ENCODE results near the gene SEPTIN5. TPM values are rescaled to one million over a fixed set of nuclear protein-coding genes. Genes with fewer than 3 reads are reported as not detected.

SEPTIN5 gene
- total and polyA plus RNA-seq, 9 of the 15 experiments (the other 6 are each of a cell fraction or from before 2014, with no cell fraction given), result 0.03 to 195 (median 119) TPM

DNA sequence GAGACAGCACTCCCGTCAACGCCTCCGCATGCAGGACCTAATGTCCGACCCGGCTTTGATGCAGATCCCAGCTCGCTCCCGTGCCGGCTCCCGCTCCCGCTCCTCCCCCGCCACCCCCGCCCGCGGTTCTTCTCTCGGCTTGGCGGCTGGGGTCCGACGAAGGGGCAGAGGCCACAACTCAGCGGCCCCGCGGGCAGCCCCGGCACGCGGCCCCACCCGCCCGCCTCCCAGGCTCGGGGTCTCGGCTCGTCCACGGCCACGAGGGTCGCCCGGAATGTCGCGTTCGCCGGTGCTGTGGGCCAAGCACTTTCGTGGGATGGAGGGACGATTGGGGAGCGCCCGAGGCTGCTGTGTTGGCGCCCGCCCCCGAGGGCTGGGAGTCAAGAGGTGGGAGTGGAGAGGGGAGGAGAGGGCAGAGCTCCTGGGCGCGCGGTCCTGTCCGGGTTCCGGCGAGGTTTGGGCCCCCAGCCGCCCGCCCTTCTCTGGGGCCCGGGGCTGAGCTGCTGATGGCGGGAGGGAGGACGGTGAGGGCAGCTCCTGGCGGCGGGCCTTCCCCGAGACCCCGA is 40.9 kb downstream of the SEPTIN5 start (continued):
- TF ChIP-seq, protein P1, sequence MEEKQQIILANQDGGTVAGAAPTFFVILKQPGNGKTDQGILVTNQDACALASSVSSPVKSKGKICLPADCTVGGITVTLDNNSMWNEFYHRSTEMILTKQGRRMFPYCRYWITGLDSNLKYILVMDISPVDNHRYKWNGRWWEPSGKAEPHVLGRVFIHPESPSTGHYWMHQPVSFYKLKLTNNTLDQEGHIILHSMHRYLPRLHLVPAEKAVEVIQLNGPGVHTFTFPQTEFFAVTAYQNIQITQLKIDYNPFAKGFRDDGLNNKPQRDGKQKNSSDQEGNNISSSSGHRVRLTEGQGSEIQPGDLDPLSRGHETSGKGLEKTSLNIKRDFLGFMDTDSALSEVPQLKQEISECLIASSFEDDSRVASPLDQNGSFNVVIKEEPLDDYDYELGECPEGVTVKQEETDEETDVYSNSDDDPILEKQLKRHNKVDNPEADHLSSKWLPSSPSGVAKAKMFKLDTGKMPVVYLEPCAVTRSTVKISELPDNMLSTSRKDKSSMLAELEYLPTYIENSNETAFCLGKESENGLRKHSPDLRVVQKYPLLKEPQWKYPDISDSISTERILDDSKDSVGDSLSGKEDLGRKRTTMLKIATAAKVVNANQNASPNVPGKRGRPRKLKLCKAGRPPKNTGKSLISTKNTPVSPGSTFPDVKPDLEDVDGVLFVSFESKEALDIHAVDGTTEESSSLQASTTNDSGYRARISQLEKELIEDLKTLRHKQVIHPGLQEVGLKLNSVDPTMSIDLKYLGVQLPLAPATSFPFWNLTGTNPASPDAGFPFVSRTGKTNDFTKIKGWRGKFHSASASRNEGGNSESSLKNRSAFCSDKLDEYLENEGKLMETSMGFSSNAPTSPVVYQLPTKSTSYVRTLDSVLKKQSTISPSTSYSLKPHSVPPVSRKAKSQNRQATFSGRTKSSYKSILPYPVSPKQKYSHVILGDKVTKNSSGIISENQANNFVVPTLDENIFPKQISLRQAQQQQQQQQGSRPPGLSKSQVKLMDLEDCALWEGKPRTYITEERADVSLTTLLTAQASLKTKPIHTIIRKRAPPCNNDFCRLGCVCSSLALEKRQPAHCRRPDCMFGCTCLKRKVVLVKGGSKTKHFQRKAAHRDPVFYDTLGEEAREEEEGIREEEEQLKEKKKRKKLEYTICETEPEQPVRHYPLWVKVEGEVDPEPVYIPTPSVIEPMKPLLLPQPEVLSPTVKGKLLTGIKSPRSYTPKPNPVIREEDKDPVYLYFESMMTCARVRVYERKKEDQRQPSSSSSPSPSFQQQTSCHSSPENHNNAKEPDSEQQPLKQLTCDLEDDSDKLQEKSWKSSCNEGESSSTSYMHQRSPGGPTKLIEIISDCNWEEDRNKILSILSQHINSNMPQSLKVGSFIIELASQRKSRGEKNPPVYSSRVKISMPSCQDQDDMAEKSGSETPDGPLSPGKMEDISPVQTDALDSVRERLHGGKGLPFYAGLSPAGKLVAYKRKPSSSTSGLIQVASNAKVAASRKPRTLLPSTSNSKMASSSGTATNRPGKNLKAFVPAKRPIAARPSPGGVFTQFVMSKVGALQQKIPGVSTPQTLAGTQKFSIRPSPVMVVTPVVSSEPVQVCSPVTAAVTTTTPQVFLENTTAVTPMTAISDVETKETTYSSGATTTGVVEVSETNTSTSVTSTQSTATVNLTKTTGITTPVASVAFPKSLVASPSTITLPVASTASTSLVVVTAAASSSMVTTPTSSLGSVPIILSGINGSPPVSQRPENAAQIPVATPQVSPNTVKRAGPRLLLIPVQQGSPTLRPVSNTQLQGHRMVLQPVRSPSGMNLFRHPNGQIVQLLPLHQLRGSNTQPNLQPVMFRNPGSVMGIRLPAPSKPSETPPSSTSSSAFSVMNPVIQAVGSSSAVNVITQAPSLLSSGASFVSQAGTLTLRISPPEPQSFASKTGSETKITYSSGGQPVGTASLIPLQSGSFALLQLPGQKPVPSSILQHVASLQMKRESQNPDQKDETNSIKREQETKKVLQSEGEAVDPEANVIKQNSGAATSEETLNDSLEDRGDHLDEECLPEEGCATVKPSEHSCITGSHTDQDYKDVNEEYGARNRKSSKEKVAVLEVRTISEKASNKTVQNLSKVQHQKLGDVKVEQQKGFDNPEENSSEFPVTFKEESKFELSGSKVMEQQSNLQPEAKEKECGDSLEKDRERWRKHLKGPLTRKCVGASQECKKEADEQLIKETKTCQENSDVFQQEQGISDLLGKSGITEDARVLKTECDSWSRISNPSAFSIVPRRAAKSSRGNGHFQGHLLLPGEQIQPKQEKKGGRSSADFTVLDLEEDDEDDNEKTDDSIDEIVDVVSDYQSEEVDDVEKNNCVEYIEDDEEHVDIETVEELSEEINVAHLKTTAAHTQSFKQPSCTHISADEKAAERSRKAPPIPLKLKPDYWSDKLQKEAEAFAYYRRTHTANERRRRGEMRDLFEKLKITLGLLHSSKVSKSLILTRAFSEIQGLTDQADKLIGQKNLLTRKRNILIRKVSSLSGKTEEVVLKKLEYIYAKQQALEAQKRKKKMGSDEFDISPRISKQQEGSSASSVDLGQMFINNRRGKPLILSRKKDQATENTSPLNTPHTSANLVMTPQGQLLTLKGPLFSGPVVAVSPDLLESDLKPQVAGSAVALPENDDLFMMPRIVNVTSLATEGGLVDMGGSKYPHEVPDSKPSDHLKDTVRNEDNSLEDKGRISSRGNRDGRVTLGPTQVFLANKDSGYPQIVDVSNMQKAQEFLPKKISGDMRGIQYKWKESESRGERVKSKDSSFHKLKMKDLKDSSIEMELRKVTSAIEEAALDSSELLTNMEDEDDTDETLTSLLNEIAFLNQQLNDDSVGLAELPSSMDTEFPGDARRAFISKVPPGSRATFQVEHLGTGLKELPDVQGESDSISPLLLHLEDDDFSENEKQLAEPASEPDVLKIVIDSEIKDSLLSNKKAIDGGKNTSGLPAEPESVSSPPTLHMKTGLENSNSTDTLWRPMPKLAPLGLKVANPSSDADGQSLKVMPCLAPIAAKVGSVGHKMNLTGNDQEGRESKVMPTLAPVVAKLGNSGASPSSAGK (IDR thresholded peaks at IDR 0.05), result no peak
- TF ChIP-seq RFX1 (IDR thresholded peaks at IDR 0.05), result no peak
- TF ChIP-seq ZNF644 (tag; IDR thresholded peaks at IDR 0.05; ENCODE audit: low read depth), result no peak
- TF ChIP-seq SRSF7 (optimal IDR thresholded peaks at IDR 0.05; ENCODE audit: low read depth, low read length), result no peak
- peak; percentile 43; the same call in 1 of the 2 replicates for TF ChIP-seq BHLHE40 (IDR thresholded peaks at IDR 0.05; ENCODE audit: low read length)
- no peak for TF ChIP-seq HNRNPUL1 (IDR thresholded peaks at IDR 0.05; ENCODE audit: low read length)
- TF ChIP-seq, protein P2, sequence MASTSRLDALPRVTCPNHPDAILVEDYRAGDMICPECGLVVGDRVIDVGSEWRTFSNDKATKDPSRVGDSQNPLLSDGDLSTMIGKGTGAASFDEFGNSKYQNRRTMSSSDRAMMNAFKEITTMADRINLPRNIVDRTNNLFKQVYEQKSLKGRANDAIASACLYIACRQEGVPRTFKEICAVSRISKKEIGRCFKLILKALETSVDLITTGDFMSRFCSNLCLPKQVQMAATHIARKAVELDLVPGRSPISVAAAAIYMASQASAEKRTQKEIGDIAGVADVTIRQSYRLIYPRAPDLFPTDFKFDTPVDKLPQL (IDR thresholded peaks at IDR 0.05; ENCODE audit: extremely low read depth, insufficient read length), result no peak
- no peak for TF ChIP-seq PTBP1 (IDR thresholded peaks at IDR 0.05; ENCODE audit: low read depth, low read length)
- TF ChIP-seq, protein P3, sequence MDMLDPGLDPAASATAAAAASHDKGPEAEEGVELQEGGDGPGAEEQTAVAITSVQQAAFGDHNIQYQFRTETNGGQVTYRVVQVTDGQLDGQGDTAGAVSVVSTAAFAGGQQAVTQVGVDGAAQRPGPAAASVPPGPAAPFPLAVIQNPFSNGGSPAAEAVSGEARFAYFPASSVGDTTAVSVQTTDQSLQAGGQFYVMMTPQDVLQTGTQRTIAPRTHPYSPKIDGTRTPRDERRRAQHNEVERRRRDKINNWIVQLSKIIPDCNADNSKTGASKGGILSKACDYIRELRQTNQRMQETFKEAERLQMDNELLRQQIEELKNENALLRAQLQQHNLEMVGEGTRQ (CRISPR knock-in tag; IDR thresholded peaks at IDR 0.05), result peak; percentile 10; the same call in 1 of the 2 replicates
- peak; percentile 66; the same call in 1 of the 2 replicates for TF ChIP-seq SAFB (IDR thresholded peaks at IDR 0.05; ENCODE audit: borderline replicate concordance, low read depth, low read length)
- TF ChIP-seq KHSRP (IDR thresholded peaks at IDR 0.05), result no peak
- TF ChIP-seq CXXC5 (CRISPR knock-in tag; IDR thresholded peaks at IDR 0.05), result no peak
- TF ChIP-seq RB1 (IDR thresholded peaks at IDR 0.05; ENCODE audit: low read depth), result no peak
- no peak for TF ChIP-seq ARNT (IDR thresholded peaks at IDR 0.05)
- no peak for TF ChIP-seq SLC30A9 (CRISPR knock-in tag; IDR thresholded peaks at IDR 0.05)
- no peak for TF ChIP-seq YBX1 (IDR thresholded peaks at IDR 0.05)
- TF ChIP-seq EGR1 (conservative IDR thresholded peaks at IDR 0.05), result peak; percentile 85
- TF ChIP-seq ZNF785 (CRISPR knock-in tag; IDR thresholded peaks at IDR 0.05), result no peak
- TF ChIP-seq HMG20B (CRISPR knock-in tag; IDR thresholded peaks at IDR 0.05), result no peak
